Left renal pelvis (tissue), 4 donors: ENCODE measurements around the gene NDUFV1. TPM values are rescaled to one million over a fixed set of nuclear protein-coding genes. Genes with fewer than 3 reads are reported as not detected.
"Not testable (repeated sequence)": the region's sequence is repeated elsewhere in the genome, so short reads cannot be mapped to it uniquely, and the experiment has no call there.

ENCODE experiments used
- DNase-seq, 4 donors: peaks; one replicate each; pipeline ENCODE4 v3.0.0-alpha.2; 2013; ENCODE audit warnings: low read depth in 4 of 4, low spot score in 3 of 4
- polyA plus RNA-seq, 4 donors: library from polyadenylated mRNA; unstranded; fragments of 120-200 nt; gene quantifications; one replicate each; pipeline ENCODE4 v1.2.1, GENCODE V29; 2013; ENCODE audit not compliant: insufficient read length in 4 of 4

The NDUFV1 gene
- polyA plus RNA-seq, 4 donors = 122 to 271 (median 155) TPM

- DNase-seq = no peak
Measured at GRCh38 chr11:67584881-67585873, 21.6 kb upstream of the NDUFV1 start.

- DNase-seq = no peak
Measured at GRCh38 chr11:67585911-67586310, 20.8 kb upstream of the NDUFV1 start.

GRCh38 chr11:67586568-67587250 lies 20.0 kb upstream of the NDUFV1 start:
- no peak for DNase-seq

GRCh38 chr11:67588136-67588503 lies 18.6 kb upstream of the NDUFV1 start:
- no peak for DNase-seq

GRCh38 chr11:67588899-67589415 lies 17.8 kb upstream of the NDUFV1 start:
- not testable (repeated sequence) for DNase-seq

GRCh38 chr11:67592880-67593564 lies 13.7 kb upstream of the NDUFV1 start:
- no peak for DNase-seq

- DNase-seq = no peak
Measured at GRCh38 chr11:67593565-67593905, 13.2 kb upstream of the NDUFV1 start.

GRCh38 chr11:67594480-67594879 lies 12.3 kb upstream of the NDUFV1 start:
- DNase-seq = no peak

- no peak for DNase-seq
Measured at GRCh38 chr11:67596753-67597300, 9.9 kb upstream of the NDUFV1 start.

- not testable (repeated sequence) for DNase-seq
Measured at GRCh38 chr11:67597458-67597857, 9.3 kb upstream of the NDUFV1 start.

- not testable (repeated sequence) for DNase-seq
Measured at GRCh38 chr11:67597963-67598362, 8.8 kb upstream of the NDUFV1 start.

- no peak for DNase-seq
Measured at GRCh38 chr11:67599149-67599548, 7.6 kb upstream of the NDUFV1 start.

GRCh38 chr11:67600324-67601029 lies 6.3 kb upstream of the NDUFV1 start:
- DNase-seq = no peak

GRCh38 chr11:67601098-67601497 lies 5.6 kb upstream of the NDUFV1 start:
- DNase-seq = no peak

- DNase-seq = not testable (repeated sequence)
Measured at GRCh38 chr11:67604119-67604518, 2.6 kb upstream of the NDUFV1 start.

GRCh38 chr11:67604815-67605214 lies 1.9 kb upstream of the NDUFV1 start:
- no peak for DNase-seq

- no peak for DNase-seq
Measured at GRCh38 chr11:67605231-67606011, 1.3 kb upstream of the NDUFV1 start.

- DNase-seq = no peak
Measured at GRCh38 chr11:67606093-67606491, 644 bp upstream of the NDUFV1 start.

- DNase-seq = no peak
Measured at GRCh38 chr11:67607507-67607906, 771 bp downstream of the NDUFV1 start.
